NCI-H524 (cell line): ENCODE data around the gene SYNE2.
"Not testable (repeated sequence)": the region's sequence is repeated elsewhere in the genome, so short reads cannot be mapped to it uniquely, and the experiment has no call there.

Source experiments
- DNase-seq, 2 experiments: peaks; one replicate each; lab custom pipeline; 2025; lab: John Stamatoyannopoulos, UW

The SYNE2 gene, protein sequence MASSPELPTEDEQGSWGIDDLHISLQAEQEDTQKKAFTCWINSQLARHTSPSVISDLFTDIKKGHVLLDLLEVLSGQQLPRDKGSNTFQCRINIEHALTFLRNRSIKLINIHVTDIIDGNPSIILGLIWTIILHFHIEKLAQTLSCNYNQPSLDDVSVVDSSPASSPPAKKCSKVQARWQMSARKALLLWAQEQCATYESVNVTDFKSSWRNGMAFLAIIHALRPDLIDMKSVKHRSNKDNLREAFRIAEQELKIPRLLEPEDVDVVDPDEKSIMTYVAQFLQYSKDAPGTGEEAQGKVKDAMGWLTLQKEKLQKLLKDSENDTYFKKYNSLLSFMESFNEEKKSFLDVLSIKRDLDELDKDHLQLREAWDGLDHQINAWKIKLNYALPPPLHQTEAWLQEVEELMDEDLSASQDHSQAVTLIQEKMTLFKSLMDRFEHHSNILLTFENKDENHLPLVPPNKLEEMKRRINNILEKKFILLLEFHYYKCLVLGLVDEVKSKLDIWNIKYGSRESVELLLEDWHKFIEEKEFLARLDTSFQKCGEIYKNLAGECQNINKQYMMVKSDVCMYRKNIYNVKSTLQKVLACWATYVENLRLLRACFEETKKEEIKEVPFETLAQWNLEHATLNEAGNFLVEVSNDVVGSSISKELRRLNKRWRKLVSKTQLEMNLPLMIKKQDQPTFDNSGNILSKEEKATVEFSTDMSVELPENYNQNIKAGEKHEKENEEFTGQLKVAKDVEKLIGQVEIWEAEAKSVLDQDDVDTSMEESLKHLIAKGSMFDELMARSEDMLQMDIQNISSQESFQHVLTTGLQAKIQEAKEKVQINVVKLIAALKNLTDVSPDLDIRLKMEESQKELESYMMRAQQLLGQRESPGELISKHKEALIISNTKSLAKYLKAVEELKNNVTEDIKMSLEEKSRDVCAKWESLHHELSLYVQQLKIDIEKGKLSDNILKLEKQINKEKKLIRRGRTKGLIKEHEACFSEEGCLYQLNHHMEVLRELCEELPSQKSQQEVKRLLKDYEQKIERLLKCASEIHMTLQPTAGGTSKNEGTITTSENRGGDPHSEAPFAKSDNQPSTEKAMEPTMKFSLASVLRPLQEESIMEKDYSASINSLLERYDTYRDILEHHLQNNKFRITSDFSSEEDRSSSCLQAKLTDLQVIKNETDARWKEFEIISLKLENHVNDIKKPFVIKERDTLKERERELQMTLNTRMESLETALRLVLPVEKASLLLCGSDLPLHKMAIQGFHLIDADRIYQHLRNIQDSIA (N-terminal part only)

GRCh38 chr14:63852817-63853731 is at the start of gene SYNE2:
Gene SYNE2 (plus strand): TSS chr14:63853004. CDS start chr14:63909149, 56,145 bp downstream.
- peak; percentile 79 to 83 for DNase-seq

DNA sequence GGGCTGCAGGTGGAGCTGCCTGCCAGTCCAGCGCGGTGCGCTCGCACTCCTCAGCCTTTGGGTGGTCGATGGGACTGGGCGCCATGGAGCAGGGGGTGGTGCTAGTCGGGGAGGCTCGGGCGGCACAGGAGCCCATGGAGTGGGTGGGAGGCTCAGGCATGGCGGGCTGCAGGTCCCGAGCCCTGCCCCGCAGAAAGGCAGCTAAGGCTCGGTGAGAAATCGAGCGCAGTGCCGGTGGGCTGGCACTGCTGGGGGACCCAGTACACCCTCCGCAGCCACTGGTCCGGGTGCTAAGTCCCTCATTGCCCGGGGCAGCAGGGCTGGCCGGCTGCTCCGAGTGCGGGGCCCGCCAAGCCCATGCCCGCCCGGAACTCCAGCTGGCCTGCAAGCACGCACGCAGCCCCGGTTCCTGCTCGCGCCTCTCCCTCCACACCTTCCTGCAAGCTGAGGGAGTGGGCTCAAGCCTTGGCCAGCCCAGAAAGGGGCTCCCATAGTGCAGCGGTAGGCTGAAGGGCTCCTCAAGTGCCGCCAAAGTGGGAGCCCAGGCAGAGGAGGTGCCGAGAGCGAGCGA is 49.5 kb upstream of the SYNE2 start:
- not testable (repeated sequence) for DNase-seq

DNA sequence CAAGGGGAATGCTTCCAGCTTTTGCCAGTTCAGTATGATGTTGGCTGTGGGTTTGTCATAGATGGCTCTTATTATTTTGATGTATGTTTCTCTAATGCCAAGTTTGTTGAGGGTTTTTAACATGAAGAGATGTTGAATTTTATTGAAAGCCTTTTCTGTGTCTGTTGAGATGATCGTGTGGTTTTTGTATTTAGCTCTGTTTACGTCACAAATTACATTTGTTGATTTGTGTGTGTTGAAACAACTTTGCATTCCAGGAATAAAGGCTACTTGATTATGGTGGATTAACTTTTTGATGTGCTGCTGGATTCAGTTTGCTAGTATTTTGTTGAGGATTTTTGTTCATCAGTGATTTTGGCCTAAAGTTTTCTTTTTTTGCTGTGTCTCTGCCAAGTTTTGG is 46.7 kb upstream of the SYNE2 start:
- DNase-seq, result not testable (repeated sequence)

GRCh38 chr14:63811692-63812091 is 41.1 kb upstream of the SYNE2 start:
- DNase-seq, result not testable (repeated sequence)

DNA sequence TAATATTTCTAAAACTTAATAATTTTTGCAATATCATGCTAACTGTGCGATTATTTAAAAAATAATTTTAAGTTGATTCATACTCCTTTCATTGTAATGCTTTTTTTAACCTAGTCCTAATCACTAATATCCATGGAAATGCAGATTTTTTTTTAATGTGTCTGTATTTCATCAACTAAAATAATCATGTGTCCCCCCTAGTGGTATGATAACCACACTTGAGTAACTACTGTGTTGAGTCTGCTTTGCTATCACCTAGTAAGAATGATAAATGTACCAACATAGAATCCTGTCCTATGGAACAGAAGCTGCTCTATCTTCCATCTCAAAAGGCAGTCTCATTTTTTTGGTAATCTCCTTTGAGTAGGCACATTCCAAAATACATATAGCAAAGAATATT is 19.1 kb upstream of the SYNE2 start:
- peak in 1 of 2 experiments; percentile 36 for DNase-seq

- peak in 1 of 2 experiments; percentile 56 for DNase-seq
Measured at GRCh38 chr14:63840981-63841380, 11.8 kb upstream of the SYNE2 start.

DNA sequence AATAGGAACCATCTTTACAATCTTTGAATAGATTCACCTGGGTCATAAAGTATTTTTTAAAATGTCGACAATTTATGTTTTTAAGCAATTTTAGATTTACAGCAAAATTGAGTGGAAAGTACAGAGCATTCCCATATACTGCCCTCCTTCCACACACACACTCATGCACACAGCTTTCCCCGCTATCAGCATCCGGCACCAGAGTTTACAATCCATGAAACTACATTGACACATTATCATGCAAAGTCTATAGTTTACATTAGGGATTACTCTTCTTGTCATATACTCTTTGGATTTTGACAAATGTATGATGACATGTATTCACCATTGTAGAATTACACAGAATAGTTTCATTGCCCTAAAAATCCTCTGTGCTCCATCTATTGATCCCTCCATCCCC is 9.0 kb upstream of the SYNE2 start:
- DNase-seq, result no peak

GRCh38 chr14:63848890-63849289 is 3.9 kb upstream of the SYNE2 start:
- no peak for DNase-seq

- peak; percentile 55 to 75 for DNase-seq
Measured at GRCh38 chr14:63852271-63852816, 460 bp upstream of the SYNE2 start.

- peak; percentile 72 to 83 for DNase-seq
Measured at GRCh38 chr14:63853831-63854293, 1.1 kb downstream of the SYNE2 start.

DNA sequence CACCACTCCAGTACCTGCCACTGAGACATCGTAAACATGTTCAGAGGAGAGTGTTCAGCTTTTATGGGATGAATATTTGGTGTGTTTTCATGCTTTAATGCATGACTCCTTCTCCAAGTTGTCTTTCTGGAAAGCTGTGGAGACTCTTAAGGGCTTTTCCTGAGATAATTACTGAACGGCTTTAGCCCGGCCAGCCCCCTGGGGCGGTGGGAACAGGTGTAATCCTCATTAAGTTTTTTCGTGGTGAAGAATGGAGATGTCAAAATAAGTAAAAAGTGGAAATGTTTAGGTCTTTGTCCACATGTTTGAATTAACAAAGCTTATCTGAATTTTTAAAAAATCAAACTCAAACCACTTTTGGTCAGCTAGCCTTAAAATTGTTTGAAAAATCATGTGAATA is 1.5 kb downstream of the SYNE2 start:
- DNase-seq, result peak in 1 of 2 experiments; percentile 60

- DNase-seq, result no peak
Measured at GRCh38 chr14:63855281-63855680, 2.5 kb downstream of the SYNE2 start.

GRCh38 chr14:63857466-63858030 is 4.7 kb downstream of the SYNE2 start:
- no peak for DNase-seq

- DNase-seq, result no peak
Measured at GRCh38 chr14:63860146-63860545, 7.3 kb downstream of the SYNE2 start.

GRCh38 chr14:63862163-63862562 is 9.4 kb downstream of the SYNE2 start:
- no peak for DNase-seq

- peak in 1 of 2 experiments; percentile 17 for DNase-seq
Measured at GRCh38 chr14:63863004-63863403, 10.2 kb downstream of the SYNE2 start.

- DNase-seq, result not testable (repeated sequence)
Measured at GRCh38 chr14:63864775-63865174, 12.0 kb downstream of the SYNE2 start.

GRCh38 chr14:63867933-63868921 is 15.4 kb downstream of the SYNE2 start:
- DNase-seq, result no peak
